Liver (tissue), 9 donors: ENCODE data around the gene TUBB1. TPM values are rescaled to one million over a fixed set of nuclear protein-coding genes. Genes with fewer than 3 reads are reported as not detected.

Experiments
- DNase-seq: peaks from one replicate; pipeline ENCODE4 v3.0.0-alpha.2; 2017; ENCODE audit warnings: low spot score
- H3K27ac ChIP-seq, 2 donors: one replicate each; pipeline ENCODE4 v1.7.0; 2013; ENCODE audit warnings: inconsistent platforms in 2 of 2, low read length in 2 of 2, control low read depth in 1 of 2, low read depth in 1 of 2, mild to moderate bottlenecking in 1 of 2
- H3K27me3 ChIP-seq, 4 donors: one replicate each; pipeline versions ENCODE4 v1.6.1 to v1.7.0; 2013; ENCODE audit warnings: low read length in 3 of 4, inconsistent platforms in 1 of 4, mild to moderate bottlenecking in 1 of 4, moderate library complexity in 1 of 4; ENCODE audit not compliant: control insufficient read depth in 4 of 4, insufficient read depth in 4 of 4
- H3K36me3 ChIP-seq, 4 donors: one replicate each; pipeline versions ENCODE4 v1.6.1 to v1.7.0; 2013; ENCODE audit warnings: low read length in 3 of 4, mild to moderate bottlenecking in 3 of 4, low read depth in 1 of 4, moderate library complexity in 1 of 4; ENCODE audit not compliant: control insufficient read depth in 4 of 4, insufficient read depth in 3 of 4
- H3K4me1 ChIP-seq, 4 donors: one replicate each; pipeline versions ENCODE4 v1.6.1 to v1.7.0; 2013; ENCODE audit warnings: low read length in 3 of 4, mild to moderate bottlenecking in 3 of 4, moderate library complexity in 1 of 4; ENCODE audit not compliant: control insufficient read depth in 4 of 4, insufficient read depth in 4 of 4
- H3K4me3 ChIP-seq, 3 donors: one replicate each; pipeline versions ENCODE4 v1.6.1 to v1.7.0; 2013; ENCODE audit warnings: low read length in 3 of 3, control low read depth in 1 of 3, low read depth in 1 of 3, mild to moderate bottlenecking in 1 of 3
- H3K9ac ChIP-seq, 2 donors: one replicate each; pipeline ENCODE4 v1.7.0; 2013; ENCODE audit warnings: low read length in 2 of 2, mild to moderate bottlenecking in 2 of 2, moderate library complexity in 2 of 2, control low read depth in 1 of 2, low read depth in 1 of 2
- H3K9me3 ChIP-seq, 4 donors: one replicate each; pipeline versions ENCODE4 v1.6.1 to v1.7.0; 2013; ENCODE audit warnings: low read length in 3 of 4; ENCODE audit not compliant: control insufficient read depth in 4 of 4
- FOXA2 ChIP-seq: IDR thresholded peaks from 2 replicates; pipeline ENCODE4 v1.6.1; 2016; ENCODE audit warnings: antibody characterized with exemption
- HNF4A ChIP-seq, 2 donors: conservative IDR thresholded peaks; 2 replicates each; pipeline ENCODE4 v1.6.1; 2016; ENCODE audit warnings: antibody characterized with exemption in 2 of 2, mild to moderate bottlenecking in 2 of 2
- HNF4G ChIP-seq: IDR thresholded peaks from 2 replicates; pipeline ENCODE4 v1.6.1; 2016; ENCODE audit warnings: antibody characterized with exemption
- NR2F2 ChIP-seq: IDR thresholded peaks from 2 replicates; pipeline ENCODE4 v1.6.1; 2016; ENCODE audit warnings: antibody characterized with exemption
- RAD21 ChIP-seq, 2 donors: IDR thresholded peaks; 2 replicates each; pipeline ENCODE4 v1.6.1; 2016; ENCODE audit warnings: antibody characterized with exemption in 2 of 2, mild to moderate bottlenecking in 2 of 2
- RXRA ChIP-seq, 2 donors: IDR thresholded peaks; 2 replicates each; pipeline ENCODE4 v1.6.1; 2017 to 2018; ENCODE audit warnings: antibody characterized with exemption in 2 of 2, mild to moderate bottlenecking in 1 of 2
- WGBS: extraction: QIAGEN DNeasy Blood & Tissue Kit; methylation state at CpG from one replicate; pipeline ENCODE4 v1.1.7; 2013; 5-methylcytosine and 5-hydroxymethylcytosine counted together
- polyA plus RNA-seq, 2 donors: library from polyadenylated mRNA; stranded (reverse) in 1 of 2; unstranded in 1 of 2; fragments of 200-250 nt in 1 of 2; fragments of >200 nt in 1 of 2; fragmentation: Nextera tagmentation in 1 of 2; extraction: Ambion mirVana in 1 of 2; gene quantifications; one replicate each; pipeline versions ENCODE4 v1.2.1 to v1.2.3, GENCODE V29; 2013 to 2015
- total RNA-seq, 2 donors: library from RNA; depleted of rRNA; stranded (reverse); fragments of >200 nt; gene quantifications; one replicate each; pipeline ENCODE4 v1.2.3, GENCODE V29; 2014
- TF ChIP-seq, protein P1 (sequence below): fragments of 150-350 bp; IDR thresholded peaks from 2 replicates; pipeline ENCODE4 v1.5.1; 2017; ENCODE audit warnings: improper control_type of control experiment, low read depth, low read length; ENCODE audit not compliant: missing input control
- donor health status: healthy.
- donor health status: healthy.
- donor health status: healthy.
- donor health status: healthy.
- donor health status: healthy.

The TUBB1 gene
- total and polyA plus RNA-seq, 4 donors: 0.17 to 59.5 (median 0.24) TPM

DNA sequence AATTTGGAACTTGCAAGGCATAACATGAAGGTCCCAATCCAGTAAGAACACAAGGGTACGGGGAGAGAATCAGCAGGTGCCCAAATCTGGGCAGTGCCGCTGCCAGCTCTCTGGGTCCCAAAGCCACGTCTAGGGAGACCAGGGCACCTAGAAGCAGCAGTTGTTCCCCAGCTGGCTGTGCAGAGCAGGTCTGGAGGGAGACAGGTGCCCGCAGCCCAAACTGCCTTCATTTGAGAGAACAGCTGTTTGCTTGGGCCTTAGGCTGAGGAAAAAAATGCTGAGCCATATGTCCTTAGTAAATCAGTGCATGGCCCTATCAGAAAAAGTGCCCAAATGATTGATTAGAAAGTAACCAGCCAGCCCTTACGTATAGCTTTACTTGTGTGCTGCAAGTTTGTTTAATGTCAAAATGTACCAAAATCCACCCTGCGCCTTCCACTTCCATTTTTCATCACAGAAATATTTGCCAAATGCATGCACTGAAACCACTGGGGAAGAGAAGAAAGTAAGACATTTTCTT is 32.5 kb downstream of the TUBB1 start:
- H3K9me3 ChIP-seq: no peaks in the 10 kb centered on the region
- no peak for TF ChIP-seq NR2F2
- TF ChIP-seq FOXA2: no peak
- TF ChIP-seq HNF4A (conservative IDR thresholded peaks at IDR 0.05): no peak
- no peak for DNase-seq
- no peak overlapping the region for H3K9ac ChIP-seq
- H3K27ac ChIP-seq: no peak overlapping the region
- no peaks in the 10 kb centered on the region for H3K36me3 ChIP-seq
- 86% methylated on average over 6 of the region's 6 CpGs for WGBS
- H3K27me3 ChIP-seq: no peaks in the 10 kb centered on the region
- no peak overlapping the region for H3K4me3 ChIP-seq
- no peaks in the 10 kb centered on the region for H3K4me1 ChIP-seq

DNA sequence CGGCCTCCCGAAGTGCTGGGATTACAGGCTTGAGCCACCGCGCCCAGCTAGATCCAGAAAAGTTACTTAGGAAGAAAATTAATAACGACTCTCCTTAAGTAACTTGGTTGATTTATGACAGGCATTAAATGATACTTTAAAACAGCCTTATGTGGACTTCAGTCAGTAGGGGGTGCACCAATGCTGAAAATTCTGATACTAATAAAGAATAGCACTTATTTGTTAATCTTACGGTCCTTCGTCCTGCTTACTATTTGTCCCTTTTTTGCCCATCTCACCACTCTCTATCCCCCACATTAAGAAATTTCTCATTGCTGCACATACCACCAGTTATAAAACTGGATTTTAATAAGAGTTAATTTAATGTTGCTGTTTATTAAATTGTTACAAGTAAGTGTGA is 36.1 kb downstream of the TUBB1 start:
- Histone ChIP-seq H3K4me3 (no peak overlapping the region), H3K9ac (no peak overlapping the region), H3K36me3 (no peaks in the 10 kb centered on the region), H3K27me3 (no peaks in the 10 kb centered on the region), H3K9me3 (no peaks in the 10 kb centered on the region), H3K4me1 (no peaks in the 10 kb centered on the region), H3K27ac (no peak overlapping the region)
- WGBS: 71% methylated on average over 7 of the region's 7 CpGs
- TF ChIP-seq RAD21 (IDR thresholded peaks at IDR 0.05): peak; percentile 55 to 57
- no peak for TF ChIP-seq HNF4G
- TF ChIP-seq, protein P1, sequence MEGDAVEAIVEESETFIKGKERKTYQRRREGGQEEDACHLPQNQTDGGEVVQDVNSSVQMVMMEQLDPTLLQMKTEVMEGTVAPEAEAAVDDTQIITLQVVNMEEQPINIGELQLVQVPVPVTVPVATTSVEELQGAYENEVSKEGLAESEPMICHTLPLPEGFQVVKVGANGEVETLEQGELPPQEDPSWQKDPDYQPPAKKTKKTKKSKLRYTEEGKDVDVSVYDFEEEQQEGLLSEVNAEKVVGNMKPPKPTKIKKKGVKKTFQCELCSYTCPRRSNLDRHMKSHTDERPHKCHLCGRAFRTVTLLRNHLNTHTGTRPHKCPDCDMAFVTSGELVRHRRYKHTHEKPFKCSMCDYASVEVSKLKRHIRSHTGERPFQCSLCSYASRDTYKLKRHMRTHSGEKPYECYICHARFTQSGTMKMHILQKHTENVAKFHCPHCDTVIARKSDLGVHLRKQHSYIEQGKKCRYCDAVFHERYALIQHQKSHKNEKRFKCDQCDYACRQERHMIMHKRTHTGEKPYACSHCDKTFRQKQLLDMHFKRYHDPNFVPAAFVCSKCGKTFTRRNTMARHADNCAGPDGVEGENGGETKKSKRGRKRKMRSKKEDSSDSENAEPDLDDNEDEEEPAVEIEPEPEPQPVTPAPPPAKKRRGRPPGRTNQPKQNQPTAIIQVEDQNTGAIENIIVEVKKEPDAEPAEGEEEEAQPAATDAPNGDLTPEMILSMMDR: peak; percentile 31
- DNase-seq: no peak

DNA sequence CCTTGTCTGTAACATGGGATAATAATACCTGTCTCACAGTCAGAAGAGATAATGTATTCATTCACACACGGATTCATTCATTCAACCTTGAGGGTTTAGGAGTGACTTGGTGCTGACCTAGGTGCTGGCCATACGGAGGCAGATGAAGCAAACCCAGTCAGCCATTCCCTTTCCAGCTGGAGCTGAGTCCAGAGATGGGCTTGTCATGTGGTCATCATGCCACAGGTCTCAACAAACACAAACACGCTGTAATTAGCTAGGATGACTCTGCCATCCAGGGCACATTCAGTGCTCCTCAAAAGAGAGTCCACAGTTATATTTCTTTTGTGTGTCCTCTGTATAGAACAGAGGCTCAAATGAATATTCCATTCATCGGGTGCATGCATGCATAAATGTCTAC is 42.9 kb downstream of the TUBB1 start:
- H3K36me3 ChIP-seq: no peaks in the 10 kb centered on the region
- H3K9me3 ChIP-seq: no peaks in the 10 kb centered on the region
- peaks cover 0 to under 1% (median 0%) of the 10 kb centered on the region in 4 donors for H3K27me3 ChIP-seq
- TF ChIP-seq HNF4G: no peak
- TF ChIP-seq, protein P1: no peak
- no peak for TF ChIP-seq RXRA (IDR thresholded peaks at IDR 0.05)
- H3K4me3 ChIP-seq: no peak overlapping the region
- WGBS: 60% methylated on average over 4 of the region's 4 CpGs
- no peak overlapping the region for H3K9ac ChIP-seq
- no peaks in the 10 kb centered on the region for H3K4me1 ChIP-seq
- DNase-seq: no peak
- H3K27ac ChIP-seq: no peak overlapping the region
